PFSK-1 (cell line): ENCODE data around the gene BRAT1.

Source experiments
- FOXP2 ChIP-seq: optimal IDR thresholded peaks from 2 replicates; pipeline ENCODE3; 2011; ENCODE audit warnings: borderline replicate concordance, control low read depth, inconsistent platforms; ENCODE audit not compliant: insufficient read depth; ENCODE audit errors: extremely low read length, extremely low read depth
- POLR2AphosphoS5 ChIP-seq: IDR thresholded peaks from 2 replicates; pipeline ENCODE4 v1.6.1; 2012; ENCODE audit warnings: low read depth, mild to moderate bottlenecking, control low read depth, low read length, moderate library complexity
- SIN3A ChIP-seq: IDR thresholded peaks from 2 replicates; pipeline ENCODE4 v1.6.1; 2012; ENCODE audit warnings: mild to moderate bottlenecking, low read length, moderate library complexity, borderline replicate concordance; ENCODE audit not compliant: insufficient read depth
- TAF1 ChIP-seq: IDR thresholded peaks from 2 replicates; pipeline ENCODE4 v1.6.1; 2012; ENCODE audit warnings: low read length, control low read depth, borderline replicate concordance; ENCODE audit not compliant: insufficient read depth
- TF ChIP-seq, protein P1 (sequence below), 2 experiments: IDR thresholded peaks; 2 replicates each; pipeline versions ENCODE4 v1.6.1 to v1.8.0; 2011 to 2012; ENCODE audit warnings: low read depth in 2 of 2, low read length in 2 of 2, control low read depth in 1 of 2, inconsistent platforms in 1 of 2, mild to moderate bottlenecking in 1 of 2, moderate library complexity in 1 of 2; ENCODE audit not compliant: insufficient read depth in 1 of 2

BRAT1 gene

DNA sequence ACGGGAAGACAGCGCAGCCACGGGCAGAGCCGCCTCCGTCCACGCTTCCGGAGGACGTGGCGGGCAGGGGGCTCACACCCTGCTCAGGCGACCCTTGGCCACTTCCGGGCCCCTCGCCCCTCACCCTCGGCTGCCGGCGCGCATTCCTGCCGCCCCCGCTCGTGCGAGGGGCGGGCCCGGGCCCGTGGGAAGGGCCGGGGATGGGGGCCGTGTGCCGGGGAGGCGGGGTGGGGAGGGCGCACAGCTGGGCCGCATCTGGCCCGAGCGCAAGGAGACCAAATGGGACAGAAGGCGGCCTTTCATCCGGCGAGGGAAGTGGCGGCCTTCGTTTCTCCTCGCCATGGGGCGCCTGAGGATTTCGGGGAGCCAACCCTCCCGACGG, 36.6 kb downstream of the BRAT1 start:
- TF ChIP-seq, protein P1, sequence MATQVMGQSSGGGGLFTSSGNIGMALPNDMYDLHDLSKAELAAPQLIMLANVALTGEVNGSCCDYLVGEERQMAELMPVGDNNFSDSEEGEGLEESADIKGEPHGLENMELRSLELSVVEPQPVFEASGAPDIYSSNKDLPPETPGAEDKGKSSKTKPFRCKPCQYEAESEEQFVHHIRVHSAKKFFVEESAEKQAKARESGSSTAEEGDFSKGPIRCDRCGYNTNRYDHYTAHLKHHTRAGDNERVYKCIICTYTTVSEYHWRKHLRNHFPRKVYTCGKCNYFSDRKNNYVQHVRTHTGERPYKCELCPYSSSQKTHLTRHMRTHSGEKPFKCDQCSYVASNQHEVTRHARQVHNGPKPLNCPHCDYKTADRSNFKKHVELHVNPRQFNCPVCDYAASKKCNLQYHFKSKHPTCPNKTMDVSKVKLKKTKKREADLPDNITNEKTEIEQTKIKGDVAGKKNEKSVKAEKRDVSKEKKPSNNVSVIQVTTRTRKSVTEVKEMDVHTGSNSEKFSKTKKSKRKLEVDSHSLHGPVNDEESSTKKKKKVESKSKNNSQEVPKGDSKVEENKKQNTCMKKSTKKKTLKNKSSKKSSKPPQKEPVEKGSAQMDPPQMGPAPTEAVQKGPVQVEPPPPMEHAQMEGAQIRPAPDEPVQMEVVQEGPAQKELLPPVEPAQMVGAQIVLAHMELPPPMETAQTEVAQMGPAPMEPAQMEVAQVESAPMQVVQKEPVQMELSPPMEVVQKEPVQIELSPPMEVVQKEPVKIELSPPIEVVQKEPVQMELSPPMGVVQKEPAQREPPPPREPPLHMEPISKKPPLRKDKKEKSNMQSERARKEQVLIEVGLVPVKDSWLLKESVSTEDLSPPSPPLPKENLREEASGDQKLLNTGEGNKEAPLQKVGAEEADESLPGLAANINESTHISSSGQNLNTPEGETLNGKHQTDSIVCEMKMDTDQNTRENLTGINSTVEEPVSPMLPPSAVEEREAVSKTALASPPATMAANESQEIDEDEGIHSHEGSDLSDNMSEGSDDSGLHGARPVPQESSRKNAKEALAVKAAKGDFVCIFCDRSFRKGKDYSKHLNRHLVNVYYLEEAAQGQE (IDR thresholded peaks at IDR 0.05; ENCODE audit: insufficient read depth in 1 of 2, low read depth in 2 of 2, low read length in 2 of 2): no peak
- TF ChIP-seq TAF1 (no peak), SIN3A (no peak), FOXP2 (no peak), POLR2AphosphoS5 (no peak)

- TF ChIP-seq TAF1 (no peak), FOXP2 (no peak), SIN3A (no peak), POLR2AphosphoS5 (no peak)
- TF ChIP-seq, protein P1 (IDR thresholded peaks at IDR 0.05; ENCODE audit: insufficient read depth in 1 of 2, low read depth in 2 of 2, low read length in 2 of 2): no peak
Observed at GRCh38 chr7:2517678-2518507, 37.4 kb downstream of the BRAT1 start.

GRCh38 chr7:2517026-2517425, 38.3 kb downstream of the BRAT1 start:
- TF ChIP-seq, protein P1 (IDR thresholded peaks at IDR 0.05; ENCODE audit: insufficient read depth in 1 of 2, low read depth in 2 of 2, low read length in 2 of 2): no peak
- TF ChIP-seq FOXP2 (no peak), POLR2AphosphoS5 (no peak), SIN3A (no peak), TAF1 (no peak)

DNA sequence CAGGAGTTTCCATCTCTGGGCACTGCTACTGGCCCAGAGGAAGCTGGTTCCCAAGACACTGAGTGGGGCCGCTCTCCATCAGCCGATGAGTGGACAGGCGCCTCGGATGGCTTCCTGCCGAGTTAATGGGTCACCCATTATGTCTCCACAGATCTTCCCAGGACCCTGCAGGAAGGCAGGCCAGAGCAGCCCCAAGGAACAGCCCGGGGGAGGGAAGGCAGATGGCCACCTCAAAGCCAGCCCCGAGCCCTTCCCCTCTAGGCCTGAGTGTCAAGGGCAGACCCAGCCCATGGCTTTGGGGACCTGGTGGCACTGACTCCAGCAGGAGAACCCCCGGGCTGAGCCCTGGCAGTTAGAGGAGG, 39.1 kb downstream of the BRAT1 start:
- TF ChIP-seq FOXP2 (no peak), TAF1 (no peak), POLR2AphosphoS5 (no peak), SIN3A (no peak)
- TF ChIP-seq, protein P1 (IDR thresholded peaks at IDR 0.05; ENCODE audit: insufficient read depth in 1 of 2, low read depth in 2 of 2, low read length in 2 of 2): no peak
